GM12874 (cell line): ENCODE measurements around the gene EPG5.

Experiments
- TF ChIP-seq, protein P1 (sequence below): IDR thresholded peaks from 2 replicates; pipeline ENCODE4 v1.5.1; 2011; ENCODE audit warnings: low read depth, mild to moderate bottlenecking, control low read depth, low read length, moderate library complexity; ENCODE audit not compliant: insufficient read depth

The EPG5 gene

DNA sequence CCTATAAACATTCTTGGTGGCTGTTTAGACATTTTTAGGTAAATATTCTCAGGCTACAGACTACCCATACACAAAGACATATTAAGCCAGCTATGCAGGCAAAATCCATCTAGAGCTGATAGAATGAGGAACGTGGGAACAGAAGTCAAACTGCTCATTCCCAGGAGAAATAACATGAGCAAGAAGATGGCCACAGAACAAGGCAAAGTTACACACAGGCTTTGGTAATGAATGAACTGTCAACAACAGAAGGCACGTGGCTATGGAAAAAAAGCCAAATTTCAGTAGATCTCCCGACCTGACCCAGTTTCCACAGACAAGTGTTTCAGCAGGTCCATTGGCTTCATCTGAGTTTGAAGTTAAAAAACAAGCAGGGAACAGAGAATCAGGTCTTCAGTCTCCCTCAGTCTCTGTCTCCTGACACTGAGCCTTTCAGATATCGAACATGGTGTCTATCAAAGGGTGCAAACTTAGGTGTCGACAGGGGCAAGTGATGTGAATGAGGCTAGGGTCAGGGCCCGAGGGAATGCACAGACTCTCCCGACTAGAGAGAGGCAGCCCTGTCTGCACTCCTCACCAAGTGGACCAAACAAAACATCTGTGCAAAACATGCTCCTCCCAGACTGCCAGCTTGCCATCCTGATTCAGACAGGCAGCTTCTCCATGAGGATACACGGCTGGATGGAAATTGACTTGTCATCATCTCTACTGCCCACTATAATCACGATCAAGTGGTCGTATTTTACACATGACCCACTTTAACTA is 115.8 kb downstream of the EPG5 start:
- TF ChIP-seq, protein P1, sequence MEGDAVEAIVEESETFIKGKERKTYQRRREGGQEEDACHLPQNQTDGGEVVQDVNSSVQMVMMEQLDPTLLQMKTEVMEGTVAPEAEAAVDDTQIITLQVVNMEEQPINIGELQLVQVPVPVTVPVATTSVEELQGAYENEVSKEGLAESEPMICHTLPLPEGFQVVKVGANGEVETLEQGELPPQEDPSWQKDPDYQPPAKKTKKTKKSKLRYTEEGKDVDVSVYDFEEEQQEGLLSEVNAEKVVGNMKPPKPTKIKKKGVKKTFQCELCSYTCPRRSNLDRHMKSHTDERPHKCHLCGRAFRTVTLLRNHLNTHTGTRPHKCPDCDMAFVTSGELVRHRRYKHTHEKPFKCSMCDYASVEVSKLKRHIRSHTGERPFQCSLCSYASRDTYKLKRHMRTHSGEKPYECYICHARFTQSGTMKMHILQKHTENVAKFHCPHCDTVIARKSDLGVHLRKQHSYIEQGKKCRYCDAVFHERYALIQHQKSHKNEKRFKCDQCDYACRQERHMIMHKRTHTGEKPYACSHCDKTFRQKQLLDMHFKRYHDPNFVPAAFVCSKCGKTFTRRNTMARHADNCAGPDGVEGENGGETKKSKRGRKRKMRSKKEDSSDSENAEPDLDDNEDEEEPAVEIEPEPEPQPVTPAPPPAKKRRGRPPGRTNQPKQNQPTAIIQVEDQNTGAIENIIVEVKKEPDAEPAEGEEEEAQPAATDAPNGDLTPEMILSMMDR: no peak

DNA sequence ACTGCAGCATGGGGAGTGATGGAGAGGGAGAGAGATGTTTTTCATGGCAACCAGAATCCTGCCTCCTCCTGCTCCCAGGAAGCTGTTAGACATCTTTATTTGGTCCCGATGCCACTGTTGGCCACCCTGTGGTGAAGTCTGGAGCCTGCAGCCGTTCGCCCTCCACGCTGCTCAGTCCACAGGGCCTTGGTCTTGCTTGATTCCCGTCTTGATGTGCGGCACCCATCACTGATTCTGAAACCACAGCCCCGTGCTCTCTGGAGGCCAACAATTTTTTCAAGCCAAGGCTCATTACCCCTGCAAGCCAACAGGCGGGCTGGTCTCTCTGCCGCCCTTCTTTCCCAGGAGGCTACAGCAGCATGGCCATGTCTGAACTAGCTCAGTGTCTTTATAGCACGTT is 117.1 kb downstream of the EPG5 start:
- TF ChIP-seq, protein P1: peak; percentile 55

DNA sequence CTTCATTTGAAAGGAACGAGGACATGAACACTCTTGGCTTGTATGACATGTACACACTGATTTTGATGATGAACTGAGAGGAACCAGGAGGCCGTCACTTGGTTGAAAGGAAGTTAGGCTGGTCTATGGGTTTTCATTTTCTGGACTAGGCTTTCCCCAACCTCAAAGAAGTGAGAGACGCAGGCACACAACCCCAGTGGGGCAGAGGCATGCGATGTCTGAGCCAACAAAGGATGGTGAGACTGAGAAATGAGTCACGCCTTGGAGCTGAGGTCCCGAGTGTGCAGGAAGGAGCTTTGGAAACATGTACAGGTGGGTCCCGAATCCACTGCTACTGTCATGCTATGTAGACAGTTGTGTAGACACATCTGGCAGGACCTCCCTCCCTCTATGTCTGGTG is 117.6 kb downstream of the EPG5 start:
- TF ChIP-seq, protein P1: no peak

DNA sequence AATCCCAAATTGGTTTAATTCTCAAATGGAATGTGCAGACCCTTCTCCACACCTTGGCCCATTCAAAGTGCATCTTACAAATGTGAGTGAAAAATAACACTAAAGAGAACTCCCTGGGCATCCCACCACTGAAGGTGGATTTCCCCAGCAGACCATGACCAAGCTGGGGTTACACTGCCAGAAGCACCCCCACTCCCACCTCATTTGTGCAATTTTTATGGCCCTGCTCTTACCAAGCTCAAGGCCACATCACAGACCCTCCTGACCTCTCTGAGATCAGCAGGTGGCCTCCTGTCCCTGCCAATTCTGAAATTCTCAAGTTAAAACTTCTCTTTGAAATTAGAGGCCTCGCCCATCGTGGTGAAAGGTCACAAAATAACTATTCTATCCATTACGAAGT is 120.0 kb downstream of the EPG5 start:
- TF ChIP-seq, protein P1: no peak

DNA sequence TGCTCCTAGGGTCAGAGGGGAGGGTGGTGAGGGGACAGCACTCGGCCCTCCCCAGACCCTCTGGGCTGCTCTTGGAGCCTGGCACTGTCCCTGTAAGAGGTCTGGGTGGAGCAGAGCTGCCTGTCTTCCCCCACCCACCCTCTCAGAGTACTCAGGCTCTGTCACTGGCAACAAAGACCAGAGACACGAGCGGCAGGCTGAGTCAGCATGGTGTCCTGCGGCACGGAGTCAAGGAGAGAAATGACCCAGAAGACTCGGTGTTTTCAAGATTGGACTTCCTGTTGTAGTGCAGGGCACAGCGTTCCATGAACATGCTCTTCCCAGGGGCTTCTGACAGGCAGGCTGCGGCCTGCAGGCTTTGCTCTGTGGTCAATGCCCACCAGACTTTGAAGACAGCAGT is 121.7 kb downstream of the EPG5 start:
- TF ChIP-seq, protein P1: no peak

DNA sequence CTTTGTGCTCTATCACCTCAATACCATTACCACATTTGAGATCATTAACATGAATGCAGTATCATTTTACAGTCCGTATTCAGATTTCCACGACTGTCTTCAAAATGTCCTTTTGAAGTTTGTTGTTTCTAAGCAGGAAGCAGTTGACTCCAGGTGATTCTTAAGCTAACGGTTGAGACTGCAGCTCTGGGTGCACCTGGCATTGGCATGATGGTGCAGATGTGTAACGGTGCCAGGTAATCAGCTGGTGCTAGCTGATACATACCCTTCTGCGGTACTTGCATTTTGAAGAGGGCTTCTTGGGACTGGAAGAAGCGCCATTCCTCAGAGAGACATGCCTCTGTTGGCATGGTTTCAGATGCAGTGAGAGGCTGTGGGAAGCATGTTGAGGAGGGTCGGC is 122.2 kb downstream of the EPG5 start:
- TF ChIP-seq, protein P1: no peak

DNA sequence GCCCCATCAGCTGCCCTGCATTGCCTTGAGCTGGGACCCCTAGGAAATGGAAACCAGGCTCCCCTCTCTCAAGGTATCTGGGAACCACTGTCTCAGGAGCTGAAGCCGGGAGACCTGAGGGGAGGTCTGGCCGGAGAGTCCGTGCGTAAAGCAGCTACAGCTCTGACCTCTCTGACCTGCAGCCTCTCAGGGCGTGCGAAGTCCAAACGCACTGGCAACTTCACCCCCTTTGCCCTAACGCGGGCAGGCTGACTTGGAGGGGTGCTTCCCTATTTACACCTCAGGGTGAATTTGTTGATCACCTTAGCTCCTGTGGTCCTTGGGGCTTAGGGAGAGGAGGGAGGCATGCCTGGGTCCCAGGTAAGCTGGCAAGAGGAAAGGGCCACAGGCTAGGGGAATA is 124.1 kb downstream of the EPG5 start:
- TF ChIP-seq, protein P1: no peak
